ENCODE results near the gene LGR4. TPM values are rescaled to one million over a fixed set of nuclear protein-coding genes. Genes with fewer than 3 reads are reported as not detected.

Gene LGR4
- total and polyA plus RNA-seq, 10 of the 15 experiments (the other 5 are each of a cell fraction or from before 2014, with no cell fraction given): under 0.01 to 0.64 (median 0.04) TPM; not detected in 5

DNA sequence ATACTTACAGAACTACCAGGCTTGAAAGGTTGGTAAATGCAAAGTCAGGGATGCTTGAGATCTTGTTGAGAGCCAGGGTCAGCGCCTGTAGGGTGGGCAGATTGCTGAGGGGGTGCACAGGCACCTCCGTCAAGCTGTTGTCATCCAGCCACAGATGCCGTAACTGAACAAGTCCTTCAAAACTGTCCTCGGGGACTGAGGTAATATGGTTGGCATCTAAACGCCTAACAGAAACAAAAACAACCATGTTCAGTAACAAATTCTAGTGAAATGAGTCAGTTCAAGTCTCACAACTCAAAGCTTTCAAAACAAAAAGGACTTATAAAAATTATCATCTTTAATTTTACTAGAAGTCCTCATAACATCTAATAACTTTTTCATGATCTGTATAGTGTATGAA lies 87.3 kb downstream of the LGR4 start:
- TF ChIP-seq SREBF2 (IDR thresholded peaks at IDR 0.05; ENCODE audit: low read length) (no peak), RFX5 (IDR thresholded peaks at IDR 0.05; ENCODE audit: low read depth, low read length) (no peak), MTA2 (IDR thresholded peaks at IDR 0.05; ENCODE audit: low read depth) (no peak), YBX1 (IDR thresholded peaks at IDR 0.05) (no peak), SP1 (IDR thresholded peaks at IDR 0.05; ENCODE audit: low read depth, low read length) (no peak), BHLHE40 (IDR thresholded peaks at IDR 0.05; ENCODE audit: borderline replicate concordance in 1 of 2, low read depth in 2 of 2, low read length in 1 of 2) (no peak), MYC (IDR thresholded peaks at IDR 0.05; ENCODE audit: insufficient read depth, insufficient read length, insufficient replicate concordance, low read length, severe bottlenecking) (no peak), HDAC2 (IDR thresholded peaks at IDR 0.05) (no peak), WRNIP1 (IDR thresholded peaks at IDR 0.05; ENCODE audit: borderline replicate concordance, low read depth, low read length) (no peak), MXI1 (IDR thresholded peaks at IDR 0.05; ENCODE audit: low read depth, low read length) (no peak), CREM (IDR thresholded peaks at IDR 0.05; ENCODE audit: low read depth) (no peak), ZNF384 (IDR thresholded peaks at IDR 0.05; ENCODE audit: borderline replicate concordance, low read depth, low read length) (no peak)
- TF ChIP-seq, protein P1, sequence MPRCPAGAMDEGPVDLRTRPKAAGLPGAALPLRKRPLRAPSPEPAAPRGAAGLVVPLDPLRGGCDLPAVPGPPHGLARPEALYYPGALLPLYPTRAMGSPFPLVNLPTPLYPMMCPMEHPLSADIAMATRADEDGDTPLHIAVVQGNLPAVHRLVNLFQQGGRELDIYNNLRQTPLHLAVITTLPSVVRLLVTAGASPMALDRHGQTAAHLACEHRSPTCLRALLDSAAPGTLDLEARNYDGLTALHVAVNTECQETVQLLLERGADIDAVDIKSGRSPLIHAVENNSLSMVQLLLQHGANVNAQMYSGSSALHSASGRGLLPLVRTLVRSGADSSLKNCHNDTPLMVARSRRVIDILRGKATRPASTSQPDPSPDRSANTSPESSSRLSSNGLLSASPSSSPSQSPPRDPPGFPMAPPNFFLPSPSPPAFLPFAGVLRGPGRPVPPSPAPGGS (IDR thresholded peaks at IDR 0.05; ENCODE audit: borderline replicate concordance, insufficient read depth, low read depth, low read length, poor library complexity, severe bottlenecking): no peak
- TF ChIP-seq, protein P2, sequence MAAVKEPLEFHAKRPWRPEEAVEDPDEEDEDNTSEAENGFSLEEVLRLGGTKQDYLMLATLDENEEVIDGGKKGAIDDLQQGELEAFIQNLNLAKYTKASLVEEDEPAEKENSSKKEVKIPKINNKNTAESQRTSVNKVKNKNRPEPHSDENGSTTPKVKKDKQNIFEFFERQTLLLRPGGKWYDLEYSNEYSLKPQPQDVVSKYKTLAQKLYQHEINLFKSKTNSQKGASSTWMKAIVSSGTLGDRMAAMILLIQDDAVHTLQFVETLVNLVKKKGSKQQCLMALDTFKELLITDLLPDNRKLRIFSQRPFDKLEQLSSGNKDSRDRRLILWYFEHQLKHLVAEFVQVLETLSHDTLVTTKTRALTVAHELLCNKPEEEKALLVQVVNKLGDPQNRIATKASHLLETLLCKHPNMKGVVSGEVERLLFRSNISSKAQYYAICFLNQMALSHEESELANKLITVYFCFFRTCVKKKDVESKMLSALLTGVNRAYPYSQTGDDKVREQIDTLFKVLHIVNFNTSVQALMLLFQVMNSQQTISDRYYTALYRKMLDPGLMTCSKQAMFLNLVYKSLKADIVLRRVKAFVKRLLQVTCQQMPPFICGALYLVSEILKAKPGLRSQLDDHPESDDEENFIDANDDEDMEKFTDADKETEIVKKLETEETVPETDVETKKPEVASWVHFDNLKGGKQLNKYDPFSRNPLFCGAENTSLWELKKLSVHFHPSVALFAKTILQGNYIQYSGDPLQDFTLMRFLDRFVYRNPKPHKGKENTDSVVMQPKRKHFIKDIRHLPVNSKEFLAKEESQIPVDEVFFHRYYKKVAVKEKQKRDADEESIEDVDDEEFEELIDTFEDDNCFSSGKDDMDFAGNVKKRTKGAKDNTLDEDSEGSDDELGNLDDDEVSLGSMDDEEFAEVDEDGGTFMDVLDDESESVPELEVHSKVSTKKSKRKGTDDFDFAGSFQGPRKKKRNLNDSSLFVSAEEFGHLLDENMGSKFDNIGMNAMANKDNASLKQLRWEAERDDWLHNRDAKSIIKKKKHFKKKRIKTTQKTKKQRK (IDR thresholded peaks at IDR 0.05; ENCODE audit: low read depth, low read length): no peak
- TF ChIP-seq, protein P3, sequence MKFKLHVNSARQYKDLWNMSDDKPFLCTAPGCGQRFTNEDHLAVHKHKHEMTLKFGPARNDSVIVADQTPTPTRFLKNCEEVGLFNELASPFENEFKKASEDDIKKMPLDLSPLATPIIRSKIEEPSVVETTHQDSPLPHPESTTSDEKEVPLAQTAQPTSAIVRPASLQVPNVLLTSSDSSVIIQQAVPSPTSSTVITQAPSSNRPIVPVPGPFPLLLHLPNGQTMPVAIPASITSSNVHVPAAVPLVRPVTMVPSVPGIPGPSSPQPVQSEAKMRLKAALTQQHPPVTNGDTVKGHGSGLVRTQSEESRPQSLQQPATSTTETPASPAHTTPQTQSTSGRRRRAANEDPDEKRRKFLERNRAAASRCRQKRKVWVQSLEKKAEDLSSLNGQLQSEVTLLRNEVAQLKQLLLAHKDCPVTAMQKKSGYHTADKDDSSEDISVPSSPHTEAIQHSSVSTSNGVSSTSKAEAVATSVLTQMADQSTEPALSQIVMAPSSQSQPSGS (IDR thresholded peaks at IDR 0.05; ENCODE audit: low read length): no peak
- TF ChIP-seq, protein P4, sequence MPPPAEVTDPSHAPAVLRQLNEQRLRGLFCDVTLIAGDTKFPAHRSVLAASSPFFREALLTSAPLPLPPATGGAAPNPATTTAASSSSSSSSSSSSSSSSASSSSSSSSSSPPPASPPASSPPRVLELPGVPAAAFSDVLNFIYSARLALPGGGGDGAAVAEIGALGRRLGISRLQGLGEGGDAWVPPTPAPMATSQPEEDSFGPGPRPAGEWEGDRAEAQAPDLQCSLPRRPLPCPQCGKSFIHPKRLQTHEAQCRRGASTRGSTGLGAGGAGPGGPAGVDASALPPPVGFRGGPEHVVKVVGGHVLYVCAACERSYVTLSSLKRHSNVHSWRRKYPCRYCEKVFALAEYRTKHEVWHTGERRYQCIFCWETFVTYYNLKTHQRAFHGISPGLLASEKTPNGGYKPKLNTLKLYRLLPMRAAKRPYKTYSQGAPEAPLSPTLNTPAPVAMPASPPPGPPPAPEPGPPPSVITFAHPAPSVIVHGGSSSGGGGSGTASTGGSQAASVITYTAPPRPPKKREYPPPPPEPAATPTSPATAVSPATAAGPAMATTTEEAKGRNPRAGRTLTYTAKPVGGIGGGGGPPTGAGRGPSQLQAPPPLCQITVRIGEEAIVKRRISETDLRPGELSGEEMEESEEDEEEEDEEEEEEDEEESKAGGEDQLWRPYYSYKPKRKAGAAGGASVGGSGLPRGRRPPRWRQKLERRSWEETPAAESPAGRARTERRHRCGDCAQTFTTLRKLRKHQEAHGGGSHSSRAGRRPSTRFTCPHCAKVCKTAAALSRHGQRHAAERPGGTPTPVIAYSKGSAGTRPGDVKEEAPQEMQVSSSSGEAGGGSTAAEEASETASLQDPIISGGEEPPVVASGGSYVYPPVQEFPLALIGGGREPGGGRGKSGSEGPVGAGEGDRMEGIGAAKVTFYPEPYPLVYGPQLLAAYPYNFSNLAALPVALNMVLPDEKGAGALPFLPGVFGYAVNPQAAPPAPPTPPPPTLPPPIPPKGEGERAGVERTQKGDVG (CRISPR knock-in tag; IDR thresholded peaks at IDR 0.05): no peak
- H3K27me3 ChIP-seq (replicated peaks in 1 of 2; ENCODE audit: control insufficient read depth in 2 of 2, insufficient read depth in 2 of 2, low read length in 1 of 2): no peaks in the 10 kb centered on the region; a peak in 1 of 4 replicates
- DNase-seq (ENCODE audit: low read depth, low spot score) (no peak), FAIRE-seq (no peak), ATAC-seq (no peak; the same call in 2 of the 3 replicates)
- H3K4me2 ChIP-seq (ENCODE audit: control insufficient read depth, insufficient read depth): no peak overlapping the region
- no peaks in the 10 kb centered on the region for H3K4me1 ChIP-seq (ENCODE audit: control insufficient read depth, insufficient read depth, low read length)
- H2AFZ ChIP-seq (ENCODE audit: control insufficient read depth, low read depth, low read length): no peak overlapping the region
- intact Hi-C loops (cut with micrococcal nuclease; ENCODE audit: unreplicated experiment) (no loop called here), in situ Hi-C loops (cut with MboI) (no loop called here)
- H3K79me2 ChIP-seq (ENCODE audit: control insufficient read depth, insufficient read depth, low read length): no peaks in the 10 kb centered on the region
- no peak overlapping the region for H3K9ac ChIP-seq (ENCODE audit: control insufficient read depth, insufficient read depth, low read length)
- no peak overlapping the region for H3K27ac ChIP-seq (ENCODE audit: control insufficient read depth, insufficient read depth)
- no peaks in the 10 kb centered on the region for H3K36me3 ChIP-seq (ENCODE audit: control insufficient read depth in 2 of 2, insufficient read depth in 2 of 2, low read length in 1 of 2)
- SMC1A ChIA-PET (ENCODE audit: uncharacterized antibody, unreplicated experiment): interaction anchor here (1.6 to 1.8 kb wide), 2 partner anchors 11 to 200 kb away, joined by 3 to 4 read pairs; no protein-coding TSS in a partner anchor
- H3K4me3 ChIP-seq: no peak overlapping the region
- RAD21 ChIA-PET (ENCODE audit: unreplicated experiment): no interaction called here
- H3K9me3 ChIP-seq (replicated peaks; ENCODE audit: control insufficient read depth, insufficient read depth, low read length): no peaks in the 10 kb centered on the region
- no peaks in the 10 kb centered on the region for H4K20me1 ChIP-seq (ENCODE audit: control insufficient read depth, insufficient read depth)
- WGBS (ENCODE audit: insufficient coverage, insufficient replicate concordance, low lambda C conversion rate, missing lambda C conversion rate): 45% methylated on average over 5 of the region's 5 CpGs
- BruUV-seq (replicated peaks): no TSS peak
- POLR2A ChIA-PET: no interaction called here
- CTCF ChIA-PET: interaction anchor here (1.0 to 1.5 kb wide), 2 partner anchors 100 to 114 kb away, joined by 3 to 4 read pairs; no protein-coding TSS in a partner anchor

All from GM12878 (cell line).